MCF 10A (cell line): ENCODE results near the gene TAS1R1. TPM values are rescaled to one million over a fixed set of nuclear protein-coding genes. Genes with fewer than 3 reads are reported as not detected.

Experiments used
- BruUV-seq: library from RNA; stranded (reverse); fragments of 400-500 nt; replicated peaks from 2 replicates; lab custom pipeline; 2021; lab: Mats Ljungman, UMichigan
- CTCF ChIA-PET: fragments of 300-600 bp; sonication (Branson Sonifier 250); formaldehyde crosslinking; extraction: SDS; loops from one replicate; lab custom pipeline; 2021; ENCODE audit warnings: antibody characterized with exemption, inconsistent platforms; lab: Yijun Ruan, JAX
- POLR2A ChIA-PET: fragments of 300-600, 350-650 bp; sonication (Branson Sonifier 250); formaldehyde crosslinking; extraction: SDS; loops from one replicate; lab custom pipeline; 2020; ENCODE audit warnings: antibody characterized with exemption, inconsistent platforms; lab: Yijun Ruan, JAX
- DNase-seq: peaks from one replicate; pipeline ENCODE4 v3.0.0-alpha.2; 2018; ENCODE audit not compliant: unreplicated experiment
- H3K27ac Mint-ChIP-seq: one replicate; pipeline ENCODE4 v1.8.0; 2022; ENCODE audit warnings: mild to moderate bottlenecking, low read depth, mixed read lengths; ENCODE audit not compliant: unreplicated experiment
- H3K27me3 Mint-ChIP-seq: one replicate; pipeline ENCODE4 v1.8.0; 2022; ENCODE audit warnings: mixed read lengths; ENCODE audit not compliant: insufficient read depth, unreplicated experiment
- H3K36me3 Mint-ChIP-seq: one replicate; pipeline ENCODE4 v1.8.0; 2022; ENCODE audit warnings: mild to moderate bottlenecking, moderate library complexity, mixed read lengths; ENCODE audit not compliant: insufficient read depth, unreplicated experiment
- H3K4me1 Mint-ChIP-seq: one replicate; pipeline ENCODE4 v1.8.0; 2022; ENCODE audit warnings: mixed read lengths; ENCODE audit not compliant: insufficient read depth, unreplicated experiment
- H3K4me3 Mint-ChIP-seq: one replicate; pipeline ENCODE4 v1.8.0; 2022; ENCODE audit warnings: mild to moderate bottlenecking, moderate library complexity, mixed read lengths; ENCODE audit not compliant: unreplicated experiment
- H3K9me3 Mint-ChIP-seq: one replicate; pipeline ENCODE4 v1.8.0; 2022; ENCODE audit warnings: mixed read lengths; ENCODE audit not compliant: unreplicated experiment
- intact Hi-C: fragments of 100-400 bp; cut with micrococcal nuclease; formaldehyde crosslinking; loops from 2 replicates; pipeline ENCODE4 v1.14.1; 2022
- total RNA-seq: library from RNA; stranded (reverse); gene quantifications from 2 replicates; pipeline ENCODE4 v1.2.3, GENCODE V29; 2022
- TF ChIP-seq, protein P1 (sequence below): fragments of 200-600 bp; IDR thresholded peaks from one replicate; pipeline ENCODE4 v1.8.0; 2022; ENCODE audit warnings: antibody characterized with exemption, mild to moderate bottlenecking; ENCODE audit not compliant: unreplicated experiment

TAS1R1 gene
- total RNA-seq, 1 experiment from 2014 or later: not detected

DNA sequence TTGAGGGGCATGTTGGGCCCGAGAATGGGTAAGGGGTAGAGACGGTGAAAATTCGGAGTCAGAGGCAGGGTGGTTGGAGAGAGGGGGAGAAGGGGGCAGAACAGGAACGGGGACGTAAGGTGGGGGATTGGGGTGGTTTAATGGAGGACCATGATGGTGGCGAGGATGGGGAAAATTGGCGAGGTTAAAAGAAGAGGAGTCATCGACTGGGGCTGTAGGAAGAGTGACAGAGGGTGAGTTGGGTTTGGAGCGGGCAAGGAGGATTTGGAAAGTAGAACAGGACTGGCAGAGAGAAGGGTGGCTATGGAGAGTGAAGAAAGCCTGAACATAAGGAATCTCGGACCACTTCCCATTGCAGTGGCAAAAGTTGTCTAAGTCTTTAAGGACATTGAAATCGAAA lies 13.9 kb downstream of the TAS1R1 start:
- Mint-ChIP-seq H3K27me3 (peaks cover 13% of the 10 kb centered on the region), H3K9me3 (no peaks in the 10 kb centered on the region), H3K4me3 (no peak overlapping the region), H3K36me3 (no peaks in the 10 kb centered on the region), H3K27ac (no peak overlapping the region), H3K4me1 (no peaks in the 10 kb centered on the region)
- no peak for DNase-seq
- ChIA-PET POLR2A (no interaction called here), CTCF (interaction anchor here (1.3 to 2.1 kb wide), 2 partner anchors 14 to 31 kb away, joined by 5 to 11 read pairs; partner anchors contain the start of genes NOL9 and TAS1R1)
- BruUV-seq: no TSS peak
- TF ChIP-seq, protein P1, sequence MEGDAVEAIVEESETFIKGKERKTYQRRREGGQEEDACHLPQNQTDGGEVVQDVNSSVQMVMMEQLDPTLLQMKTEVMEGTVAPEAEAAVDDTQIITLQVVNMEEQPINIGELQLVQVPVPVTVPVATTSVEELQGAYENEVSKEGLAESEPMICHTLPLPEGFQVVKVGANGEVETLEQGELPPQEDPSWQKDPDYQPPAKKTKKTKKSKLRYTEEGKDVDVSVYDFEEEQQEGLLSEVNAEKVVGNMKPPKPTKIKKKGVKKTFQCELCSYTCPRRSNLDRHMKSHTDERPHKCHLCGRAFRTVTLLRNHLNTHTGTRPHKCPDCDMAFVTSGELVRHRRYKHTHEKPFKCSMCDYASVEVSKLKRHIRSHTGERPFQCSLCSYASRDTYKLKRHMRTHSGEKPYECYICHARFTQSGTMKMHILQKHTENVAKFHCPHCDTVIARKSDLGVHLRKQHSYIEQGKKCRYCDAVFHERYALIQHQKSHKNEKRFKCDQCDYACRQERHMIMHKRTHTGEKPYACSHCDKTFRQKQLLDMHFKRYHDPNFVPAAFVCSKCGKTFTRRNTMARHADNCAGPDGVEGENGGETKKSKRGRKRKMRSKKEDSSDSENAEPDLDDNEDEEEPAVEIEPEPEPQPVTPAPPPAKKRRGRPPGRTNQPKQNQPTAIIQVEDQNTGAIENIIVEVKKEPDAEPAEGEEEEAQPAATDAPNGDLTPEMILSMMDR: no peak
- intact Hi-C loops: no loop called here

DNA sequence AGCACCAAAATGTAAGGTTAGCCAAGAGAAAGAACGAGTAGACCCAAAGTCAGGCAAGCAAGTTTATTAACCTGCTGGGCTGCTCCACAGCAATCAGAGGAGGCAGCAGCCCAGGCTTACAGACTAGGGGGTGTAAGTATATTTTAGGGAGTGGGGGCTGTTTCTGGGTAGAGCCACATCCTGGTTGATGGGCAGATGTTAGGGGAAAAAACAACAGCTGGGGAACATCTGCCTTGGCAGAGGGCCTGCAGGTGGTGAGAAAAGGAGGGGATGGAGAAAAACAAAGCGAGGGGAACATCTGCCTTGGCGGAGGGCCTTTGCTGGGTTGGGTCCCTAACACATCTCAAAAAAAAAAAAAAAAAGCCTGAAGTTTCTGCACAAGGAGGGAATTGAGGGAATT lies 15.0 kb downstream of the TAS1R1 start:
- Mint-ChIP-seq H3K27ac (no peak overlapping the region), H3K4me1 (no peaks in the 10 kb centered on the region), H3K36me3 (no peaks in the 10 kb centered on the region), H3K4me3 (no peak overlapping the region), H3K27me3 (peaks cover 13% of the 10 kb centered on the region), H3K9me3 (no peaks in the 10 kb centered on the region)
- DNase-seq: no peak
- ChIA-PET CTCF (interaction anchor here (1.3 to 3.2 kb wide), 2 partner anchors 15 to 30 kb away, joined by 5 to 8 read pairs; partner anchors contain the start of genes NOL9 and TAS1R1), POLR2A (interaction anchor here (0.5 kb wide), 1 partner anchor 10 kb away, joined by 3 read pairs; the partner anchor contains the start of gene ZBTB48)
- no TSS peak for BruUV-seq
- TF ChIP-seq, protein P1: no peak
- intact Hi-C loops: no loop called here

GRCh38 chr1:6570987-6571386 lies 15.9 kb downstream of the TAS1R1 start:
- no peak overlapping the region for H3K27ac Mint-ChIP-seq
- no peaks in the 10 kb centered on the region for H3K9me3 Mint-ChIP-seq
- CTCF ChIA-PET: interaction anchor here (0.6 to 3.2 kb wide), 3 partner anchors 16 to 462 kb away, joined by 3 to 8 read pairs (median 6); partner anchors contain the start of genes NOL9 and TAS1R1
- POLR2A ChIA-PET: interaction anchor here (0.6 to 0.7 kb wide), 2 partner anchors 11 to 82 kb away, joined by 4 read pairs; no protein-coding TSS in a partner anchor
- no peak overlapping the region for H3K4me3 Mint-ChIP-seq
- DNase-seq: no peak
- H3K4me1 Mint-ChIP-seq: no peaks in the 10 kb centered on the region
- BruUV-seq: no TSS peak
- TF ChIP-seq, protein P1: no peak
- H3K27me3 Mint-ChIP-seq: peaks cover 13% of the 10 kb centered on the region
- intact Hi-C loops: no loop called here
- H3K36me3 Mint-ChIP-seq: no peaks in the 10 kb centered on the region

GRCh38 chr1:6572653-6573383 lies 17.7 kb downstream of the TAS1R1 start:
- Mint-ChIP-seq H3K9me3 (no peaks in the 10 kb centered on the region), H3K36me3 (no peaks in the 10 kb centered on the region), H3K27me3 (peaks cover 13% of the 10 kb centered on the region), H3K4me1 (no peaks in the 10 kb centered on the region), H3K4me3 (no peak overlapping the region), H3K27ac (peak overlapping the region; percentile 13)
- intact Hi-C loops: no loop called here
- POLR2A ChIA-PET: no interaction called here
- TF ChIP-seq, protein P1: no peak
- no TSS peak for BruUV-seq
- CTCF ChIA-PET: interaction anchor here (0.6 to 3.2 kb wide), 3 partner anchors 14 to 326 kb away, joined by 3 to 8 read pairs (median 6); partner anchors contain the start of genes NOL9 and TAS1R1
- DNase-seq: no peak
